ENCODE measurements around the gene FAM209B. TPM values are rescaled to one million over a fixed set of nuclear protein-coding genes. Genes with fewer than 3 reads are reported as not detected.

The FAM209B gene
- total and polyA plus RNA-seq, 9 of the 15 experiments (the other 6 are each of a cell fraction or from before 2014, with no cell fraction given), result 0.34 to 0.40 (median 0.36) TPM; not detected in 6

DNA sequence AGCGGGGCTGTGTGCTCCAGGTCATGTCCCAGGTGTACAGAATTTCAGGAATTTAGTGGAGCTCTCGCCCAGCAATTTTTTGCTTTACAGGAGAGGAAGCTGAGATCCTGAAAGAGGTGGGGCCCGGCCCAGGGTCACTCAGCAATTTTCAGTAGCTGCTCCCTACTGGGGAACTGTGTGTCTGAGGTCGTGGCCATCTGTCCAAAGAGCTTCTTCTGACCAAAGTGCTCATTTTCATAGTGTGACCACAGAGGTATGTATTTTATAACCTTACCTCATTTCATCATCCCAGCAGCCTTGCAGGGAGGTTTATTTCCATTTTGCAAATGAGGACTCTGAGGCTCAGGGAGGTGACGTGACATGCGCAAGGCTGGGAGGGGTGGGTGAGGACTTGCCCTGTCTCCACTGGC lies 46.3 kb downstream of the FAM209B start (continued):
- TF ChIP-seq, protein P1, sequence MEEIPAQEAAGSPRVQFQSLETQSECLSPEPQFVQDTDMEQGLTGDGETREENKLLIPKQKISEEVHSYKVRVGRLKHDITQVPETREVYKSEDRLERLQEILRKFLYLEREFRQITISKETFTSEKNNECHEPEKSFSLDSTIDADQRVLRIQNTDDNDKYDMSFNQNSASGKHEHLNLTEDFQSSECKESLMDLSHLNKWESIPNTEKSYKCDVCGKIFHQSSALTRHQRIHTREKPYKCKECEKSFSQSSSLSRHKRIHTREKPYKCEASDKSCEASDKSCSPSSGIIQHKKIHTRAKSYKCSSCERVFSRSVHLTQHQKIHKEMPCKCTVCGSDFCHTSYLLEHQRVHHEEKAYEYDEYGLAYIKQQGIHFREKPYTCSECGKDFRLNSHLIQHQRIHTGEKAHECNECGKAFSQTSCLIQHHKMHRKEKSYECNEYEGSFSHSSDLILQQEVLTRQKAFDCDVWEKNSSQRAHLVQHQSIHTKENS (CRISPR knock-in tag; IDR thresholded peaks at IDR 0.05), result no peak
- TF ChIP-seq DNMT1 (IDR thresholded peaks at IDR 0.05) (no peak), ZNF583 (CRISPR knock-in tag; IDR thresholded peaks at IDR 0.05) (no peak), RAD51 (IDR thresholded peaks at IDR 0.05; ENCODE audit: borderline replicate concordance, low read depth) (no peak), ZNF347 (CRISPR knock-in tag; IDR thresholded peaks at IDR 0.05; ENCODE audit: low read depth) (no peak), ZNF436 (CRISPR knock-in tag; IDR thresholded peaks at IDR 0.05) (no peak), KLF13 (tag; IDR thresholded peaks at IDR 0.05; ENCODE audit: borderline replicate concordance, low read depth) (no peak), ZFP1 (CRISPR knock-in tag; IDR thresholded peaks at IDR 0.05) (no peak), OTX1 (CRISPR knock-in tag; IDR thresholded peaks at IDR 0.05) (no peak), ZNF239 (CRISPR knock-in tag; IDR thresholded peaks at IDR 0.05) (no peak), STAG1 (CRISPR knock-in tag; IDR thresholded peaks at IDR 0.05; ENCODE audit: borderline replicate concordance) (no peak), GTF2E2 (tag; IDR thresholded peaks at IDR 0.05) (no peak), ZC3H11A (IDR thresholded peaks at IDR 0.05; ENCODE audit: low read depth, low read length) (no peak)
- TF ChIP-seq, protein P2, sequence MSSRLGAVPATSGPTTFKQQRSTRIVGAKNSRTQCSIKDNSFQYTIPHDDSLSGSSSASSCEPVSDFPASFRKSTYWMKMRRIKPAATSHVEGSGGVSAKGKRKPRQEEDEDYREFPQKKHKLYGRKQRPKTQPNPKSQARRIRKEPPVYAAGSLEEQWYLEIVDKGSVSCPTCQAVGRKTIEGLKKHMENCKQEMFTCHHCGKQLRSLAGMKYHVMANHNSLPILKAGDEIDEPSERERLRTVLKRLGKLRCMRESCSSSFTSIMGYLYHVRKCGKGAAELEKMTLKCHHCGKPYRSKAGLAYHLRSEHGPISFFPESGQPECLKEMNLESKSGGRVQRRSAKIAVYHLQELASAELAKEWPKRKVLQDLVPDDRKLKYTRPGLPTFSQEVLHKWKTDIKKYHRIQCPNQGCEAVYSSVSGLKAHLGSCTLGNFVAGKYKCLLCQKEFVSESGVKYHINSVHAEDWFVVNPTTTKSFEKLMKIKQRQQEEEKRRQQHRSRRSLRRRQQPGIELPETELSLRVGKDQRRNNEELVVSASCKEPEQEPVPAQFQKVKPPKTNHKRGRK (tag; IDR thresholded peaks at IDR 0.05), result no peak

Measured in K562 (cell line).